HG03378 (cell line): ENCODE data around the gene COG3.
"Not testable (repeated sequence)": the region's sequence is repeated elsewhere in the genome, so short reads cannot be mapped to it uniquely, and the experiment has no call there.

Experiments used
- ATAC-seq: cut with Tn5 transposase; IDR thresholded peaks from one replicate; pipeline ENCODE4 v1.9.1; 2021; ENCODE audit warnings: mild to moderate bottlenecking, moderate library complexity; ENCODE audit not compliant: unreplicated experiment

The COG3 gene

GRCh38 chr13:45464687-45465453 lies at the start of gene COG3:
COG3 (plus strand) TSS chr13:45464939; CDS start chr13:45465037, 98 bp downstream.
- peak; percentile 91 for ATAC-seq

- ATAC-seq: no peak
Observed at GRCh38 chr13:45415112-45415511, 49.6 kb upstream of the COG3 start.

GRCh38 chr13:45416516-45417128 lies 48.1 kb upstream of the COG3 start:
- no peak for ATAC-seq

GRCh38 chr13:45417790-45418534 lies 46.8 kb upstream of the COG3 start, which contains the start of gene SLC25A30:
SLC25A30 (minus strand) TSS chr13:45418373; CDS start chr13:45411425, 6,948 bp downstream.
- ATAC-seq: peak; percentile 78

GRCh38 chr13:45419389-45419788 lies 45.4 kb upstream of the COG3 start:
- not testable (repeated sequence) for ATAC-seq

GRCh38 chr13:45419945-45420344 lies 44.8 kb upstream of the COG3 start:
- no peak for ATAC-seq

GRCh38 chr13:45422731-45423292 lies 41.9 kb upstream of the COG3 start:
- no peak for ATAC-seq

GRCh38 chr13:45426056-45426841 lies 38.5 kb upstream of the COG3 start:
- not testable (repeated sequence) for ATAC-seq

GRCh38 chr13:45432737-45433380 lies 31.9 kb upstream of the COG3 start:
- ATAC-seq: no peak

GRCh38 chr13:45433381-45433790 lies 31.4 kb upstream of the COG3 start:
- ATAC-seq: no peak

- ATAC-seq: no peak
Observed at GRCh38 chr13:45434556-45435371, 30.0 kb upstream of the COG3 start.

- ATAC-seq: no peak
Observed at GRCh38 chr13:45436332-45436731, 28.4 kb upstream of the COG3 start.

- no peak for ATAC-seq
Observed at GRCh38 chr13:45436953-45437352, 27.8 kb upstream of the COG3 start.

GRCh38 chr13:45437947-45438346 lies 26.8 kb upstream of the COG3 start:
- ATAC-seq: no peak

GRCh38 chr13:45439008-45439407 lies 25.7 kb upstream of the COG3 start:
- ATAC-seq: no peak

GRCh38 chr13:45439781-45440462 lies 24.8 kb upstream of the COG3 start:
- no peak for ATAC-seq

- no peak for ATAC-seq
Observed at GRCh38 chr13:45441633-45442032, 23.1 kb upstream of the COG3 start.

GRCh38 chr13:45445053-45445452 lies 19.7 kb upstream of the COG3 start:
- no peak for ATAC-seq

GRCh38 chr13:45446181-45446580 lies 18.6 kb upstream of the COG3 start:
- no peak for ATAC-seq
